Measurements from ENCODE around the gene SLC9A3.

- TF ChIP-seq, protein P1, sequence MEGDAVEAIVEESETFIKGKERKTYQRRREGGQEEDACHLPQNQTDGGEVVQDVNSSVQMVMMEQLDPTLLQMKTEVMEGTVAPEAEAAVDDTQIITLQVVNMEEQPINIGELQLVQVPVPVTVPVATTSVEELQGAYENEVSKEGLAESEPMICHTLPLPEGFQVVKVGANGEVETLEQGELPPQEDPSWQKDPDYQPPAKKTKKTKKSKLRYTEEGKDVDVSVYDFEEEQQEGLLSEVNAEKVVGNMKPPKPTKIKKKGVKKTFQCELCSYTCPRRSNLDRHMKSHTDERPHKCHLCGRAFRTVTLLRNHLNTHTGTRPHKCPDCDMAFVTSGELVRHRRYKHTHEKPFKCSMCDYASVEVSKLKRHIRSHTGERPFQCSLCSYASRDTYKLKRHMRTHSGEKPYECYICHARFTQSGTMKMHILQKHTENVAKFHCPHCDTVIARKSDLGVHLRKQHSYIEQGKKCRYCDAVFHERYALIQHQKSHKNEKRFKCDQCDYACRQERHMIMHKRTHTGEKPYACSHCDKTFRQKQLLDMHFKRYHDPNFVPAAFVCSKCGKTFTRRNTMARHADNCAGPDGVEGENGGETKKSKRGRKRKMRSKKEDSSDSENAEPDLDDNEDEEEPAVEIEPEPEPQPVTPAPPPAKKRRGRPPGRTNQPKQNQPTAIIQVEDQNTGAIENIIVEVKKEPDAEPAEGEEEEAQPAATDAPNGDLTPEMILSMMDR (IDR thresholded peaks at IDR 0.05; ENCODE audit: low read length), result no peak
- no peak for TF ChIP-seq EZH2 (IDR thresholded peaks at IDR 0.05; ENCODE audit: borderline replicate concordance, low read length)
Measured at GRCh38 chr5:522899-523440, 1.3 kb downstream of the SLC9A3 start.
